Dermis microvascular lymphatic vessel endothelial cell (primary cell): ENCODE data around the gene CNNM1. TPM values are rescaled to one million over a fixed set of nuclear protein-coding genes. Genes with fewer than 3 reads are reported as not detected.
A peak's percentile ranks its signal among the peaks of the same experiment; 100 is the strongest.

Source experiments
- DNase-seq, 2 donors: peaks; one replicate each; pipeline versions ENCODE4 v3.0.0 to v3.0.0-alpha.2; 2010; ENCODE audit warnings: low read depth in 2 of 2
- total RNA-seq: library from RNA; depleted of rRNA; stranded (reverse); fragments of >200 nt; gene quantifications from 2 replicates; pipeline ENCODE4 v1.2.1, GENCODE V29; 2014

The CNNM1 gene
- under 0.01 TPM in 1 of 2 replicates, not detected in the other for total RNA-seq

- no peak for DNase-seq
These were observed at the start of gene CNNM1 for GRCh38 chr10:99329304-99329553. Gene CNNM1, plus strand, starts transcription at chr10:99329356. Its CDS starts 32 bp downstream, at chr10:99329388.

GRCh38 chr10:99279626-99280111 is 49.5 kb upstream of the CNNM1 start:
- DNase-seq = no peak

GRCh38 chr10:99280472-99280871 is 48.7 kb upstream of the CNNM1 start:
- DNase-seq = no peak

DNA sequence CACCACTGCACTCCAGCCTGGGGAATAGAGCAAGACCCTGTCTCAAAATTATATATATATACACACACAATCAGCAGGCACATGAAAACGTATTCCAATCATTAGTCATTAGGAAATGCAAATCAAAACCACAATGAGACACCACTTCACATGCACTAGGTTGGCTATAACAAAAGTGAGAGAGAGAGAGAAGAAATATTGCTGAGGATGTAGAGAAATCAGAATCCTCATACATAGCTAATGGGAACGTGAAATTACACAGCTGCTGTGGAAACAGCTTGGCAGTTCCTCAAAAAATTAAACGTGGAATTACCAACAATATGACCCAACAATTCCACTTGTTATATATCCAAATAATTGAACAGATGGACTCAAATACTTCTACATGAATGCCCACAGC is 43.3 kb upstream of the CNNM1 start:
- DNase-seq = no peak

DNA sequence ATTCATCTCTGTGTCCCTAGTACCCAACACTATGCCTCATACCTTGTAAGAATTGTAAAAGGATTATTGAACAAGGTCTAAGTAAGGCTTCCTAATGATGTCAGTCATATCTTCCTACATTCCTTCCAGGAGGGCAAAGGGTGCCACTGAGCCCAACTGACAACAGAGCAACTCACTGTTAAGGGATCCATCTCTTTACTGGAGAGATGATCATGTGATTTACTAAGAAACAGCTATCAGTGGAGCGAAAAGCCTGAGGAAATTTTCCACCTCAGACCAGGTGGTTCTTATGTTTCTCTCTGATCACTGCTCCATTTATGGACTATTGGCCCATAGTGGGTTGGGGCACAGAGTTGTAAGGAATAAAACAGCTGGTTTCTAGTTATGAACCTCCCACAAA is 38.9 kb upstream of the CNNM1 start:
- no peak for DNase-seq

GRCh38 chr10:99292159-99292558 is 37.0 kb upstream of the CNNM1 start:
- no peak for DNase-seq

- DNase-seq = no peak
These were observed 32.6 kb upstream of the CNNM1 start for GRCh38 chr10:99296605-99297004.

DNA sequence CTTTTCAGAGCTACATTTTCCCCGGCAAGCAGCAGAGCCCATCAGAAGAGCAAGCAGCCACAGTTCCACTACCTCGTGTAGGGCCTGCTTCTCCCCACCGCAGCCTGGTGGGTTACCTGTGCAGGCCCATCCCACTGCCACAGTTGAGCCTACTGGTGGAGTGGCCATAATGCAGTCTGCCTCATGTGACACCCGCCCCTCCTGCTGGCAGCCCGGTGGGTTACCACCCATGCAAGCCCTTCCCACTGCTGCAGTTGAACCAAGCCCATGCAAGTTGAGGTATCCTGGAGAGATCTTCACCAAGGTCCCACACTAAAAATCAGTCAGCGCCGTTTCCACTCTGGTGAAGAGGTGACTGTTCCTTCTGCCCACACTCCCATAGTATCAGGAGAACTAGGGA is 32.1 kb upstream of the CNNM1 start:
- no peak for DNase-seq

- DNase-seq = no peak
These were observed 25.0 kb upstream of the CNNM1 start for GRCh38 chr10:99303899-99304861.

- no peak for DNase-seq
These were observed 24.3 kb upstream of the CNNM1 start for GRCh38 chr10:99304862-99305229.

- no peak for DNase-seq
These were observed 16.7 kb upstream of the CNNM1 start for GRCh38 chr10:99312501-99312900.

GRCh38 chr10:99315853-99316252 is 13.3 kb upstream of the CNNM1 start:
- no peak for DNase-seq

DNA sequence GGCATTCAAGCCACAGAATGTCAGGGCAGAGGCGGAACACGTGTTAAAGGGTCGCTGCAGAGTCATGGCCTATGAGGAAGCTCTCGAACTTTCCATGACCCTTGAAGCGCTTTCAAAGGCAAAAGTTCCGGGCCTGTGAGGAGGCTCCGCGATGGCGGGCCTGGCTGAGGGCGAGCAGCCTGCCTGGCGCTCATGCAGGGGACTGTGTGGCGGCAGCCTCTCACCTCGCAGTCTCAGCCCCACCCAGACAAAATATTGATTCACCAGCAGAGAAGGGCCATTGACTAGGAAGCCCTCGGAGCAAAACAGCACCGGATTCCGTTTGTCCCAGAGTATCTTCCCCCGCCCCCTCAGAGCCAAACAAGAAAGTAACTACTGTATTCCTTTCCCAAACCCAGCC is 12.8 kb upstream of the CNNM1 start:
- DNase-seq = no peak

DNA sequence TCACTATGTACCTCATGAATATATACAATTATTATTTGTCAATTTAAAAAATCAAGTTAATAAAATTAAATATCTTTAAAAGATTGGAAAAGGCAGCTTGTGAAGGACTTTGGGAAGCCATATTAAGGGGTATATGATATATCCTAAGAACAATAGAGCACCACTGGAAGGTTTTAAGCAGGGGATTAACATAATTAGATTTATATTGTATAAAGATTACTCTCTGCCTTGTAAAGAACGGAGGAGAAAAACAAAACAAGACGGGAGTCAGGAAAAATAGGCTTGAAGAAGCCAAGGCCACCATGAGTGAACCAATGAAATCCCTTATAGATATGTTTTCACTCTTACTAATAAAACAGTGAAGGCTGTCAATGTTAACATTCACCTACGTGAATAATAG is 11.1 kb upstream of the CNNM1 start:
- DNase-seq = no peak

- DNase-seq = no peak
These were observed 10.7 kb upstream of the CNNM1 start for GRCh38 chr10:99318475-99318874.

- DNase-seq = no peak
These were observed 3.9 kb upstream of the CNNM1 start for GRCh38 chr10:99325281-99325680.

GRCh38 chr10:99326871-99327270 is 2.3 kb upstream of the CNNM1 start:
- no peak for DNase-seq

GRCh38 chr10:99328579-99329303 is 415 bp upstream of the CNNM1 start:
- no peak for DNase-seq

DNA sequence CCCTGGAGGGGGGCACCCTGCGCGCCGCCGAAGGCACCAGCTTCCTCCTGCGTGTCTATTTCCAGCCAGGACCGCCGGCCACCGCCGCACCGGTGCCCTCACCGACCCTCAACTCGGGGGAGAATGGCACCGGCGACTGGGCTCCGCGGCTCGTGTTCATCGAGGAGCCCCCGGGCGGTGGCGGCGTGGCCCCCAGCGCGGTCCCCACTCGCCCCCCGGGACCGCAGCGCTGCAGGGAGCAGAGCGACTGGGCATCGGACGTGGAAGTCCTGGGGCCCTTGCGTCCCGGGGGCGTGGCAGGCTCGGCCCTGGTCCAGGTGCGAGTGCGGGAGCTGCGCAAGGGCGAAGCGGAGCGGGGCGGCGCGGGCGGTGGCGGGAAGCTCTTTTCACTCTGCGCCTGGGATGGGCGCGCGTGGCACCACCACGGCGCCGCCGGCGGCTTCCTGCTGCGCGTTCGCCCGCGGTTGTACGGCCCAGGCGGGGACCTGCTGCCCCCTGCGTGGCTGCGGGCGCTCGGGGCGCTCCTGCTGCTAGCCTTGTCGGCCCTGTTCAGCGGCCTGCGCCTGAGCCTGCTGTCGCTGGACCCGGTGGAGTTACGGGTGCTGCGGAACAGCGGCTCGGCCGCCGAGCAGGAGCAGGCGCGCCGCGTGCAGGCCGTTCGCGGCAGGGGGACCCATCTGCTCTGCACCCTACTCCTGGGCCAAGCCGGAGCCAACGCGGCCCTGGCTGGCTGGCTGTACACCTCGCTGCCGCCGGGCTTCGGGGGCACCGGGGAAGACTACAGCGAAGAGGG is 594 bp downstream of the CNNM1 start:
- peak in 1 of 2 donors; percentile 3 for DNase-seq

DNA sequence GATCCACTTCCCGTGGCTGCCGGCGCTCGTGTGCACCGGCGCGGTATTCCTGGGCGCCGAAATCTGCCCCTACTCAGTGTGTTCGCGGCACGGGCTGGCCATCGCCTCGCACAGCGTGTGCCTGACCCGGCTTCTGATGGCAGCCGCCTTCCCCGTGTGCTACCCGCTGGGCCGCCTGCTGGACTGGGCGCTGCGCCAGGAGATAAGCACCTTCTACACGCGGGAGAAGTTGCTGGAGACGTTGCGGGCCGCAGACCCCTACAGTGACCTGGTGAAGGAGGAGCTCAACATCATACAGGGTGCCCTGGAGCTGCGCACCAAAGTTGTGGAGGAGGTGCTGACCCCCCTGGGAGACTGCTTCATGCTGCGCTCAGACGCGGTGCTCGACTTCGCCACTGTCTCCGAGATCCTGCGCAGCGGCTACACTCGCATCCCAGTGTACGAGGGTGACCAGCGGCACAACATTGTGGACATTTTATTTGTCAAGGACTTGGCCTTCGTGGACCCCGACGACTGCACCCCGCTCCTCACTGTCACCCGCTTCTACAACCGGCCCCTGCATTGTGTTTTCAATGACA is 1.3 kb downstream of the CNNM1 start:
- no peak for DNase-seq

GRCh38 chr10:99331207-99331803 is 2.1 kb downstream of the CNNM1 start:
- peak in 1 of 2 donors; percentile 5 for DNase-seq
